ENCODE data around the gene NUPR1.
"Not testable (repeated sequence)": the region's sequence is repeated elsewhere in the genome, so short reads cannot be mapped to it uniquely, and the experiment has no call there.

NUPR1 gene

DNA sequence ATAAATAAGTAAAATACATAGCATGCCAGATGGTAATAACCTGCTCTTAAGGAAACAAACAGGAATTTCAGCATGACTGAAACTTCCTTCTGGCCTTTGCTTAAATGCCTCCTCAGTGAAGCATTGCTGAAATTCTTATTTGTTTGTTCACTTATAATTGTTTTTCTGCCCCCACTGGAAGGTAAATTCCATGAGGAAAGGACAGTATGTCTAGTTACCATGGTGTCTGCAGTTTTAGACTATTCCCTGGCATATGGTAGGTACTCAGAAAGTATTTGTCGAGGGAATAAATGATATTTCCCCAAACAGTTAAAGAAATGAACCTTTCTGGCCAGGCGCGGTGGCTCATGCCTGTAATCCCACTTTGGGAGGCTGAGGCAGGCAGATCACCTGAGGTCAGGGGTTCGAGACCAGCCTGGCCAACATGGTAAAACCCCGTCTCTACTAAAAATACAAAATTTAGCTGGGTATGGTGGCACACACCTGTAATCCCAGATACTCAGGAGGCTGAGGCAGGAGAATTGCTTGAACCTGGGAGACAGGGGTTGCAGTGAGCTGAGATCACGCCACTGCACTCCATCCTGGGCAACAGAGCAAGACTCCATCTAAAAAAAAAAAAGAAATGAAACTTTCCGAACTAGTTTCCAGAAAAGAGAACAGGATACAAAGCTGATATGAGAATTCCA, 11.5 kb downstream of the NUPR1 start:
- H3K9me3 ChIP-seq; H3K4me3 ChIP-seq; H3K36me3 ChIP-seq (replicated peaks); H3K27me3 ChIP-seq (ENCODE audit: low read depth); H3K4me1 ChIP-seq; DNase-seq (ENCODE audit: low spot score in 2 of 2); in situ Hi-C loops (cut with MboI; ENCODE audit: low sequenced_read_pairs): not testable (repeated sequence)

DNA sequence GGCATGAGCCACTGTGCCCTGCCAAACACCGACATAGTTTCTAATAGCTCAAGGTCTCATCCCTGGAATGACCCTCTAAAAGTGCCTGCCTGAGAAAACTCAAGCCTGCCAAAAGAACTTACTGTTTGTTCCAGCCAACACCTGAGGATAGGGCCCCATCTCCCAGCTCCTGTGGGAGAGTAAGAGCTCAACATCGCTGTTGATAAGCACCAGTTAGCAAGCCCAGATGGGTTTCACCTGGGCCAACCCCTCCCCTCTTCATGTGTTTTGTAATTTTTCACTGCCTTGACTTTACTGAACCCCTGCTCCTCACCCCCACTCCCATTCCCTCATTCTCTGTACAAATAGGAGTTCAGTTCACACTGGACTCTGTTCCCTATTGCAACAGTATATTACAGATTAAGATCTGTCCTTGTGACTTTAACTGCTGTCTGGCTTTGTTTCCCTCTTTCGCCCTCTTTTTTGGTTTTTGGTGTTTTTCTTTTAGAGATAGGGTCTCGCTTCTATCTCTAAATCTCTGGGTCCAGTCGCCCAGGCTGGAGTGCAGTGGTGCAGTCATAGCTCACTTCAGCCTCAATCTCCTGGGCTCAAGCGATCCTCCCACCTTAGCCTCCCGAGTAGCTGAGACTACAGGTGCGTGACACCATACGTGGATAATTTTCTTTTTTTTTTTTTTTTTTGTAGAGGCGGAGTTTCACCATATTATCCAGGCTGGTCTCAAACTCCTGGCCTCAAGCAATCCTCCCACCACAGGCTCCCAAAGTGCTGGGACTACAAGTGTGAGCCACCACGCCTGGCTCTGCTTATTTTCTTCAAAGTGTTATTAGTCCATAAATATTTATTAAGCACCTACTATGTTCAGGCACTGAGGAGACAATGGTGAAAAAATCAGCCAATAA, 12.3 kb downstream of the NUPR1 start:
- Histone ChIP-seq H3K36me3 (replicated peaks) (no peaks in the 10 kb centered on the region), H3K9me3 (no peaks in the 10 kb centered on the region), H3K4me1 (no peaks in the 10 kb centered on the region; the same call in 1 of the 2 replicates), H3K27me3 (ENCODE audit: low read depth) (no peaks in the 10 kb centered on the region), H3K4me3 (no peak overlapping the region)
- in situ Hi-C loops (cut with MboI; ENCODE audit: low sequenced_read_pairs), result no loop called here
- DNase-seq (ENCODE audit: low spot score in 2 of 2), result no peak

DNA sequence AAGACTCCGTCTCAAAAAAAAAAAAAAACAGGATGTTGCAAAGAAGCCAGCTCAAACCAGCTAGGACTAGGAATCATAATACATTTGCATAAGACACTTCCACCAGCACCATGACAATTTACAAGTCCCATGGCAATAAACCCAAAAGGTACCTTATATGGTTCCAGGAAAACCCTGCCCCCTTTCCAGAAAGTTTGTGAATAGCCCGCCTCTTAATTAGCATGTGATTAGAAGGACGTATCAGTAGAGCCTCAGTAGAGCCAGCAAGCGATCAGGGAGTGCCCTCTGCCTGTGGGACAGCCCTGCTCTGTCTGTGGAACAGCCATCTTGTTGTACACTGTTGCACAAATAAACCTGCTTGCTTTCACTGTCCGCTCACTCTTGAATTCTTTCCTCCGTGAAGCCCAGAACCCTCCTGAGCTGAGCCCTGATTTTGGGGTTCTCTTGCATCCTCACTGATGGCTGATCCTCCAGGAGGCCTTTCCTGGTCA, 14.0 kb downstream of the NUPR1 start:
- Histone ChIP-seq H3K9me3 (no peaks in the 10 kb centered on the region), H3K27me3 (ENCODE audit: low read depth) (no peaks in the 10 kb centered on the region), H3K36me3 (replicated peaks) (no peaks in the 10 kb centered on the region), H3K4me1 (no peaks in the 10 kb centered on the region; the same call in 1 of the 2 replicates), H3K4me3 (no peak overlapping the region)
- in situ Hi-C loops (cut with MboI; ENCODE audit: low sequenced_read_pairs), result no loop called here
- peak in 1 of 2 experiments; percentile 30 for DNase-seq (ENCODE audit: low spot score in 2 of 2)

DNA sequence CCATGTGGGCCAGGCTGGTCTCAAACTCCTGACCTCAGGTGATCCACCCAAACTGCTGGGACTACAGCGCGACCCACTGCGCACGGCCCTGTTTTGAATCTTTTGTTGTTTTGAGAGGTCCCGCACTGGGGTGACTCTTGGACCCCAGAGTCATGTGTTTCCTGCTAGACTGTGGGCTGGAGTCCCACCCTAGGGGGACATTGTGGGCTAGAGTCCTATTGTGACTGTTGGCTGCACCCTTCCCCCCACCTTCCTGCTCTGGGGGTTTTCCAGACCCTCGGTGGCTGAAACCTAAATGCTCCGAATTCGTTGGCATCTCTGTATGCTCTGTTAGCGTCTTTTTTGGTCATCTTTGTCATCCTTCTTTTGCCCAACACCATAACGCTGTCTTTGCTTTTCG, 16.0 kb downstream of the NUPR1 start:
- DNase-seq (ENCODE audit: low spot score in 2 of 2), result no peak
- in situ Hi-C loops (cut with MboI; ENCODE audit: low sequenced_read_pairs), result no loop called here
- Histone ChIP-seq H3K36me3 (replicated peaks) (no peaks in the 10 kb centered on the region), H3K4me3 (no peak overlapping the region), H3K9me3 (no peaks in the 10 kb centered on the region), H3K27me3 (ENCODE audit: low read depth) (no peaks in the 10 kb centered on the region), H3K4me1 (no peaks in the 10 kb centered on the region)

DNA sequence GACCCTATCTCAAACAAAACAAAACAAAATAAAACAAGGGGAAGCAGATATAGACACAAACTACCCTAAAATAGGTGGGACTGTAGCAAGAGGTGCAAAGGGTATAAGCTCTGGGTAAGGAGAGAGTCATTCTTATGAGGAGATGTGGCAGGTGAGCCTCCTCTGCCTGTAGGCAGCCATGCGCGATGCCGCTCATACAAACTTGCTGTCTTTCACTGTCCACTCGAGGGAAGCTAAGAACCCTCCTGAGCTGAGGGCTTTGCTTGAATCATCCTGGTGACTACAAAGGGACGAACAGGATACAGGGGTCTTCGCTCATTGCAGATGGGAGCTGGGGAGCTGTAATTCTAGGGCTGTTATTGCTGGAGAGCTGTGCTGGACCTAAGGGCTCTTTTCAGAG, 17.3 kb downstream of the NUPR1 start:
- no peak for DNase-seq (ENCODE audit: low spot score in 2 of 2)
- no peak overlapping the region for H3K4me3 ChIP-seq
- no peaks in the 10 kb centered on the region for H3K27me3 ChIP-seq (ENCODE audit: low read depth)
- H3K36me3 ChIP-seq (replicated peaks), result no peaks in the 10 kb centered on the region
- in situ Hi-C loops (cut with MboI; ENCODE audit: low sequenced_read_pairs), result no loop called here
- no peaks in the 10 kb centered on the region for H3K9me3 ChIP-seq
- H3K4me1 ChIP-seq, result no peaks in the 10 kb centered on the region

DNA sequence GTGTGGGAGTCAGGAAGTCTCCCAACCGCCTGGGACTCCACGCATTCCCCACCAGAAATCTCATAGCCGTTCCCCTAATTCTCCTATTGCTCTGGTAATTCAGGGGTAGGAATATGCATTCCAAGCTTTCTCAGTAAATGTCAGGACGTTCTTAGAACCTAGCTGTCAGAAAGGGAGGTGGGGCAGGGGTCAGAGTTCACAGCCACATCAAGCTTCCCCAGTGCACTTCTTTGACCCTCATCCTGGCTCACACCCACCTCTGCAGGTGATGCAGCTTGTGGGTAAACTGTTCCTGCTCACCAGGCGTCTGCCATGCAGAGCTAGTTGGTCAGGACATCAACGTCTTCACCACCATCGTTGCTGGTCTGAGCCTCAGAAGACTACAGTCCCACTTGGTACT, 18.1 kb downstream of the NUPR1 start:
- Histone ChIP-seq H3K36me3 (replicated peaks) (no peaks in the 10 kb centered on the region), H3K4me1 (no peaks in the 10 kb centered on the region), H3K9me3 (no peaks in the 10 kb centered on the region), H3K27me3 (ENCODE audit: low read depth) (no peaks in the 10 kb centered on the region), H3K4me3 (no peak overlapping the region)
- DNase-seq (ENCODE audit: low spot score in 2 of 2), result no peak
- in situ Hi-C loops (cut with MboI; ENCODE audit: low sequenced_read_pairs), result no loop called here

DNA sequence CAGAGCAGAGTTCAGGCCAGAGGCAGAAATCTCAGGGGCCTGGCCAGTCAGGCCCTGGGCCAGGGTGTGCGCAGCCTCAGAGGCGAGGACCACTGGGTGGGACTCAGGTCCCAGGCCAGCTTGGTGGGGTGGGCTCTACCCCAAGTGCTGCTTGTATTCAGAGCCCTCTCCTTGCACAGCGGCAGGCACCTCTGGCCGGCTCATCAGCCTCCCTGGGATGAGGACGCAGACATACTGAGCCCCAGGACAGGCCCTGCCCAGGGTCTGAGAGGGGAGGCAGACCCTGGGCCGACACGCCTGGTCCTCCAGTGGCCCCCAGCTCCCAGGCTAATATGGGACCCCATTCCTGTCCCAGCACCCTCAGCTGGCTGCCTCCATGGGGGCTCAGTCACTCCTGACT, 24.5 kb downstream of the NUPR1 start:
- no peaks in the 10 kb centered on the region for H3K9me3 ChIP-seq
- in situ Hi-C loops (cut with MboI; ENCODE audit: low sequenced_read_pairs), result no loop called here
- H3K4me3 ChIP-seq, result no peak overlapping the region
- no peaks in the 10 kb centered on the region for H3K36me3 ChIP-seq (replicated peaks)
- H3K27me3 ChIP-seq (ENCODE audit: low read depth), result no peaks in the 10 kb centered on the region
- no peak for DNase-seq (ENCODE audit: low spot score in 2 of 2)
- H3K4me1 ChIP-seq, result no peaks in the 10 kb centered on the region

DNA sequence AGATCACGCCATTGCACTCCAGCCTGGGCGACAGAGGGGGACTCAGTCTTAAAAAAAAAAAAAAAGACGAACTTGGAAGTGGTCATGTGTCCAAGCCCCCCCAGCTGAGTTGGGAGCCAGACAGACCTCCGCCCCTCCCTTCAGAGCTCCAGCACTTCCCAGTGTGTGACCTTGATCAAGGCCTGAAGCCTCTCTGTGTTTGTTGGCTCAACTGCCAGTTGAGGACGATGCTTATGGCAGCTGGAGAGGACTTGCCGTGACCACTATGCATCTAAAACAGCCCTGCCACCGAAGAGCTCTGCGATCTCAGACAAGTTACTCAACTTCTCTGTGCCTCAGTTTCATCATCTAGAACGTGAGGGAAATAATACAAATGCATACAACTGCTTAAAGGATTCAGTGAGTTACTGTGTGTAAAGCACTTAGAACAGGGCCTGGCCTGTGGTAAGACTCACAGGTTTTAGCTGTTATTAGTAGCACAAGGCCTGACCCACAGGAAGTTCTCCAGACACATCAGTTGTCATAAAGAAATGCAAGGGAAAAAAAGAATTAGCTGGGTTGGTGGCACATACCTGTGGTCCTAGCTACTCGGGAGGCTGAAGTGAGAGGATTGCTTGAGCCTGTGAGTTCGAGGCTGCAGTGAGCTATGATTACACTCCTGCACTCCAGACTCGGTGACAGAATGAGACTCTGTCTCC, 25.1 kb downstream of the NUPR1 start:
- in situ Hi-C loops (cut with MboI; ENCODE audit: low sequenced_read_pairs), result no loop called here
- no peak overlapping the region for H3K4me3 ChIP-seq
- no peaks in the 10 kb centered on the region for H3K36me3 ChIP-seq (replicated peaks)
- no peaks in the 10 kb centered on the region for H3K9me3 ChIP-seq
- no peaks in the 10 kb centered on the region for H3K4me1 ChIP-seq
- DNase-seq (ENCODE audit: low spot score in 2 of 2), result no peak
- no peaks in the 10 kb centered on the region for H3K27me3 ChIP-seq (ENCODE audit: low read depth)

DNA sequence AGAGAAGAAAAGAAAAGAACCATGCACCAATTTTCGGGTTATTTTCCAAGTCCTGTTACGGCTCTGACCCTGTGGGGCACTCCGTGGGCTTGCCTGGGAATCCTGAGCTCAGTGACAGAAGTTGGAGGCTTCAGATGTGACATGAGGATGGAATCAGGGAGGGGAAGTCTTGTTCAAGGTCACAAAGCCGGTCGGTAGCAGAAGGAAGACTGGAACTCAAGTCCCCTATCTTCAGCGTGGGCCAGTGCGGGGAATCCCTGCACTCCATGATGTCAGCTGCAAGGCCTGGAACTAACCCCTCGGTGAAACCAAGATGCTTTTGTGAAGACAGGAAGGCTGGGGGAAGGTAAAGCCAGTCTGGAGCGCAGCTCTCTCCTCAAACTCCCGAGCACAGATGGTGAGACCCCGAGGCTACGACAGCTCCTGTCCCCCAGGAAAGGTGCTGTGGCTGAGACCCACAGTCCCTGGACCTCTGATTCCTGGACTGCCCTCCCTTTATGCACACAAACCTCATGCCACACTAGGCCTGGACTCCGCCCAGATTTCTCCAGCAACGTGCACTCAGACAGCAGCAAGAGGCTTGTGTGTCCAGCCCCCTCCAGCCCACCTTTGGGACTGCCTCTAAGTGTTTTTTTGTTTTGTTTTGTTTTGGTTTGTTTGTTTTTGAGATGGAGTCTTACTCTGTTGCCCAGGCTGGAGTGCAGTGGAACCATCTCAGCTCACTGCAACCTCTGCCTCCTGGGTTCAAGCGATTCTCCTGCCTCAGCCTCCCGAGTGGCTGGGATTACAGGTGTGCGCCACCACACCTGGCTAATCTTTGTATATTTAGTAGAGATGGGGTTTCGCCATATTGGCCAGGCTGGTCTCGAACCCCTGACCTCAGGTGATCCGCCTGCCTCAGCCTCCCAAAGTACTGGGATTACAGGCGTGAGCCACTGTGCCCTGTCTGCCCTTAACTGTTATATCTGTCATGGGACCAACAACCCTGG, 26.7 kb downstream of the NUPR1 start:
- DNase-seq (ENCODE audit: low spot score in 2 of 2), result no peak
- Histone ChIP-seq H3K4me3 (no peak overlapping the region), H3K36me3 (replicated peaks) (no peaks in the 10 kb centered on the region), H3K27me3 (ENCODE audit: low read depth) (no peaks in the 10 kb centered on the region), H3K4me1 (no peaks in the 10 kb centered on the region), H3K9me3 (no peaks in the 10 kb centered on the region)
- in situ Hi-C loops (cut with MboI; ENCODE audit: low sequenced_read_pairs), result no loop called here

DNA sequence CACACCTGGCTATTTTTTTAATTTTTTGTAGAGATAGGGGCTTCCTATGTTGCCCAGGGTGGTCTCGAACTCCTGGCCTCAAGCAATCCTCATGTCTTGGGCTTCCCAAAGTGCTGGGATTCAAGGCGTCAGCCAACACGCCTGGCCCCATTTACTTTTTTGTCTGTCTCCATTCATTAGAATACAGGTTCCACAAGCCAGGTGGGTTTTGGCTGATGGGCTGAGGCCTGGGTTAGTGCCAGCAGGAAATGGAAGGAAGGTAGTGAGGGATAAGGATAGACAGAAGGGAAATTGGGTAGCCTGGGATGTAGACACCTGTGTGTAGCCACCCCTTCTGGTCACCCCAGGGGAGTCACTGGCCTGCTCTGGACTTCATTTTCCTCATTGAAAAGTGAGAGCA, 27.7 kb downstream of the NUPR1 start:
- peaks cover 2% of the 10 kb centered on the region; the same call in 1 of the 2 replicates for H3K27me3 ChIP-seq (ENCODE audit: low read depth)
- in situ Hi-C loops (cut with MboI; ENCODE audit: low sequenced_read_pairs), result no loop called here
- DNase-seq (ENCODE audit: low spot score in 2 of 2), result no peak
- no peaks in the 10 kb centered on the region for H3K4me1 ChIP-seq
- no peak overlapping the region for H3K4me3 ChIP-seq
- no peaks in the 10 kb centered on the region for H3K9me3 ChIP-seq
- no peaks in the 10 kb centered on the region for H3K36me3 ChIP-seq (replicated peaks)

DNA sequence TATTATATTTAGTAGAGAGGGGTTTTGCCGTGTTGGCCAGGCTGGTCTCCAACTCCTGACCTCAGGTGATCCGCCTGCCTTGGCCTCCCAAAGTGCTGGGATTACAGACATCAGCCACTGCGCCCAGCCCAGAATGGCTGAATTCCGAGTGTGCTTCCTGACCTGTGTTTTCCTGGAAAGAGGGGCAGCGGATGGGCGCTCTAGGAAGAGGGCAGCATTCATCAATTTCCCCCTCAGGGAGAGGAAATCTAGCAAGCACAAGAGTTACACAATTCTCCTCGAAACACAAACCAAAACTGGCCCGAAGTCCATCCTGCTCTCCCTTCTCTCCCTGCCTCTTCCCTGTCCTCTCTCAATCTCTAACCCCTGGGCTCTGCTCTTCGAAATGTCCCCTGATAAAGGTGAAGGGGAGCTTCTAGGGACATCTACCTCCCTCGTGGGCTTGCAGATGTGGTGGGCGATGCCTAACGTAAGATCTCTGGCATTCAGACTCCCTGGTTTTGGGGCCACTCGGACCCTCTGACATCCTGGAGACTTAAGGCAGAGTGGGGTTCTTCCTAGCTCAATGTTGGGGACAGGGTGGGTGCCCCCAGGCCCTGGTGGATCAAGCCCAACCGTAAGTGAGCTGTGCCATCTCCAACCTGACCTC, 33.2 kb downstream of the NUPR1 start:
- no peak overlapping the region for H3K4me3 ChIP-seq
- in situ Hi-C loops (cut with MboI; ENCODE audit: low sequenced_read_pairs), result no loop called here
- no peaks in the 10 kb centered on the region for H3K4me1 ChIP-seq
- DNase-seq (ENCODE audit: low spot score in 2 of 2), result no peak
- no peaks in the 10 kb centered on the region for H3K36me3 ChIP-seq (replicated peaks)
- peaks cover 4% of the 10 kb centered on the region; the same call in 1 of the 2 replicates for H3K27me3 ChIP-seq (ENCODE audit: low read depth)
- no peaks in the 10 kb centered on the region for H3K9me3 ChIP-seq

DNA sequence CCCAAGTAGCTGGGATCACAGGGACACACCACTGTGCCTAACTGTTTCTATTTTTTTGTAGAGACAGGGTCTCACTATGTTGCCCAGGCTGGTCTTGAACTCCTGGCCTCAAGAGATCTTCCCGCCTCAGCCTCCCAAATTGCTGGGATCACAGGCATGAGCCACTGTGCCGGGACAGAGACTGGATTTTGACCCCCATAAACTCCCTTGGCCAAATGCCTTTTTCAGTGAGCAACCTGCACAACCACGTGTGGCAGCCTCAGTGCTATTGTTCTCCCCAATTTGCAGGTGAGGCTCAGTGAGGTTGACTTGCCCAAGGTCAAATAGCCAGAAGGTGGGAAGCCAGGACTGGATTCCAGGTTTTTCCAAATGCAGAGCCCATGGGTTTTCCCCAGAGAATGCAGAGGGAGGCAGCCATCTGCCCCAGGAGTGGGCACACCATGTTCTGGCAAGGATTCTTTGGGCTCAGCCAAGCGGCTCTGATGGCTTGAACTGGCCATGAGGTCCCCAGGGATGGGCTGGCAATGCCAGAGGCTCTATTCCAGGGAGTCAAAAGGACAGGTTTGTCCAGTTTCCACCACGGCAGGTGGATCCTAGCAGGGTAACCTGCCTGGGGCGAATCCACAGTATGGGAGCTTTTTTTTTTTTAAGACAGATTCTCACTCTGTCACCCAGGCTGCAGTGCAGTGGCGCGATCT, 33.9 kb downstream of the NUPR1 start:
- no peak for DNase-seq (ENCODE audit: low spot score in 2 of 2)
- no peaks in the 10 kb centered on the region for H3K9me3 ChIP-seq
- no peaks in the 10 kb centered on the region for H3K36me3 ChIP-seq (replicated peaks)
- no peaks in the 10 kb centered on the region for H3K4me1 ChIP-seq
- H3K27me3 ChIP-seq (ENCODE audit: low read depth), result peaks cover 4% of the 10 kb centered on the region; the same call in 1 of the 2 replicates
- in situ Hi-C loops (cut with MboI; ENCODE audit: low sequenced_read_pairs), result no loop called here
- no peak overlapping the region for H3K4me3 ChIP-seq
